Vagina (tissue), 2 donors: ENCODE data around the gene VWA3B. TPM values are rescaled to one million over a fixed set of nuclear protein-coding genes. Genes with fewer than 3 reads are reported as not detected.

Experiments
- DNase-seq, 2 donors: peaks; one replicate each; pipeline ENCODE4 v3.0.0-alpha.2; 2017; ENCODE audit errors: extremely low spot score in 2 of 2
- H3K27ac ChIP-seq: fragments of 200-600 bp; sonication (generic); one replicate; pipeline ENCODE4 v1.5.1; 2019
- H3K27me3 ChIP-seq: fragments of 200-600 bp; sonication (generic); one replicate; pipeline ENCODE4 v1.5.1; 2019
- H3K36me3 ChIP-seq, 2 donors: fragments of 200-600 bp; sonication (generic); one replicate each; pipeline ENCODE4 v1.5.1; 2017 to 2019
- H3K4me1 ChIP-seq: fragments of 200-600 bp; sonication (generic); one replicate; pipeline ENCODE4 v1.5.1; 2019
- H3K4me3 ChIP-seq, 2 donors: fragments of 200-600 bp; sonication (generic); 1 replicate in 1 of 2; 2 replicates in 1 of 2; pipeline ENCODE4 v1.5.1; 2016 to 2019
- H3K9me3 ChIP-seq: fragments of 200-600 bp; sonication (generic); one replicate; pipeline ENCODE4 v1.5.1; 2019
- CTCF ChIP-seq, 3 experiments: fragments of 450-650 bp in 2 of 3; fragments of 200-600 bp in 1 of 3; sonication (generic) in 1 of 3; IDR thresholded peaks; one replicate each; pipeline ENCODE4 v1.5.1; 2017 to 2019; ENCODE audit warnings: antibody characterized with exemption in 3 of 3, mild to moderate bottlenecking in 2 of 3, moderate library complexity in 2 of 3
- POLR2A ChIP-seq, 2 donors: fragments of 450-650 bp; IDR thresholded peaks; one replicate each; pipeline ENCODE4 v1.6.1; 2017; ENCODE audit warnings: antibody characterized with exemption in 2 of 2, mild to moderate bottlenecking in 2 of 2, moderate library complexity in 2 of 2
- POLR2AphosphoS5 ChIP-seq, 2 donors: sonication (generic); formaldehyde crosslinking; IDR thresholded peaks; one replicate each; pipeline ENCODE4 v1.9.0; 2017; ENCODE audit warnings: antibody characterized with exemption in 2 of 2, mild to moderate bottlenecking in 2 of 2, low read depth in 1 of 2; ENCODE audit not compliant: insufficient read depth in 1 of 2
- intact Hi-C: fragments of 100-400 bp; cut with DNase I; formaldehyde crosslinking; loops from one replicate; pipeline ENCODE4 v1.15.1; 2023
- total RNA-seq: library from RNA; depleted of rRNA; stranded (reverse); fragments of >200 nt; gene quantifications from one replicate; pipeline ENCODE4 v1.2.3, GENCODE V29; 2016

Gene VWA3B
- total RNA-seq, 1 donor from 2014 or later = not detected

- H3K27ac ChIP-seq = no peak overlapping the region
- intact Hi-C loops = no loop called here
Observed at GRCh38 chr2:98118852-98119251, 31.9 kb downstream of the VWA3B start.

GRCh38 chr2:98121149-98121548 is 34.2 kb downstream of the VWA3B start:
- H3K9me3 ChIP-seq = no peaks in the 10 kb centered on the region
- no peaks in the 10 kb centered on the region for H3K4me1 ChIP-seq
- DNase-seq = no peak
- H3K27me3 ChIP-seq = no peaks in the 10 kb centered on the region
- H3K27ac ChIP-seq = no peak overlapping the region
- intact Hi-C loops = no loop called here
- no peak overlapping the region for H3K4me3 ChIP-seq
- no peaks in the 10 kb centered on the region for H3K36me3 ChIP-seq
- TF ChIP-seq POLR2A (IDR thresholded peaks at IDR 0.05) (no peak), CTCF (IDR thresholded peaks at IDR 0.05) (no peak), POLR2AphosphoS5 (IDR thresholded peaks at IDR 0.05; ENCODE audit: insufficient read depth in 1 of 2, low read depth in 1 of 2) (no peak)

More at GRCh38 chr2:98118852-98119251, 31.9 kb downstream of the VWA3B start:
- H3K9me3 ChIP-seq = no peaks in the 10 kb centered on the region
- no peaks in the 10 kb centered on the region for H3K36me3 ChIP-seq
- no peaks in the 10 kb centered on the region for H3K4me1 ChIP-seq
- no peak for DNase-seq
- H3K4me3 ChIP-seq = no peak overlapping the region
- no peaks in the 10 kb centered on the region for H3K27me3 ChIP-seq
- TF ChIP-seq CTCF (IDR thresholded peaks at IDR 0.05) (no peak), POLR2AphosphoS5 (IDR thresholded peaks at IDR 0.05; ENCODE audit: insufficient read depth in 1 of 2, low read depth in 1 of 2) (no peak), POLR2A (IDR thresholded peaks at IDR 0.05) (no peak)

DNA sequence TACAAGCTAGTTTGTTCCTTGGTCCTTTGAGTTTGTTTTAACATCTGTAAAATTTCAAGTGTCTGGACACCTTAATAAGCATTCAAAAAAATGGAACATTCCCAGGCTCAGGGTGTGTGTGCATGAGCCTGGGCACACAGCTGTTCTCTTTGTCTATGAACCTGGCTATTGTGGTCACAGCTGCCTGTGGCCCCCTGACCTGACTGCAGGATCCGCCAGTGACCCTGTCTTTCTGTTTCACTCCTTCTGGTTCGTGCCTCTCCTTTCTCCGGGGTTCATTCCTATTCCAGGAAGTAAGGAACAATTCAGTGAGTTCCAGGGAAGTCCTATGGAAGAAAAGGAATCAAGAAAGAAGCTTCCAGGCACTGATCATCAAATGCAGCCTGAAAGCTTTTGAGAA is 35.6 kb downstream of the VWA3B start:
- no peak for DNase-seq
- Histone ChIP-seq H3K9me3 (no peaks in the 10 kb centered on the region), H3K27ac (no peak overlapping the region), H3K4me3 (no peak overlapping the region), H3K27me3 (no peaks in the 10 kb centered on the region), H3K4me1 (no peaks in the 10 kb centered on the region), H3K36me3 (no peaks in the 10 kb centered on the region)
- TF ChIP-seq POLR2A (IDR thresholded peaks at IDR 0.05) (no peak), CTCF (IDR thresholded peaks at IDR 0.05) (no peak), POLR2AphosphoS5 (IDR thresholded peaks at IDR 0.05; ENCODE audit: insufficient read depth in 1 of 2, low read depth in 1 of 2) (no peak)
- intact Hi-C loops = no loop called here

GRCh38 chr2:98123286-98123685 is 36.3 kb downstream of the VWA3B start:
- DNase-seq = no peak
- H3K27me3 ChIP-seq = no peaks in the 10 kb centered on the region
- H3K4me1 ChIP-seq = no peaks in the 10 kb centered on the region
- no peak overlapping the region for H3K4me3 ChIP-seq
- intact Hi-C loops = no loop called here
- H3K36me3 ChIP-seq = no peaks in the 10 kb centered on the region
- H3K27ac ChIP-seq = no peak overlapping the region
- TF ChIP-seq CTCF (IDR thresholded peaks at IDR 0.05) (no peak), POLR2A (IDR thresholded peaks at IDR 0.05) (no peak), POLR2AphosphoS5 (IDR thresholded peaks at IDR 0.05; ENCODE audit: insufficient read depth in 1 of 2, low read depth in 1 of 2) (no peak)
- no peaks in the 10 kb centered on the region for H3K9me3 ChIP-seq

DNA sequence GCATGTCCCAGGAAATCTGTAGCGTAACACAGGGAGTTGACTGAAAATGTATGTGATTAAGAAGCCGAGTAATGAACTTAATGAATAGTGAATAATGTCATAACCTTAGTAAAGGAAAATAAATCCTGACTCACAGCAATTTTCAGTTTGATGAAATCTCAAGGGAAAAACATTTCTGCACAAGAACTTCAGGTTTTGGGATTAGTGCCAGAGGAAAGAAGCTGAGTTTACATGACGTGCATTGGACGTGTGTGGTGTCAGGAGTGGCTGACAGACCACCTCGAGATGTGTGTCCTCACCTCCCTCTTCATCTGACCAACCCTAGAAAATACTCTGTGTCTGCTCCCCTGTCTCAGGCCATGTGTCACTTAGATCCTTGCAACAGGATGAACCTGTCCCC is 39.1 kb downstream of the VWA3B start:
- TF ChIP-seq POLR2A (IDR thresholded peaks at IDR 0.05) = no peak
- TF ChIP-seq POLR2AphosphoS5 (IDR thresholded peaks at IDR 0.05; ENCODE audit: insufficient read depth in 1 of 2, low read depth in 1 of 2) = no peak
- TF ChIP-seq CTCF (IDR thresholded peaks at IDR 0.05) = no peak
- Histone ChIP-seq H3K4me1 (no peaks in the 10 kb centered on the region), H3K9me3 (no peaks in the 10 kb centered on the region), H3K36me3 (no peaks in the 10 kb centered on the region), H3K27ac (no peak overlapping the region), H3K4me3 (no peak overlapping the region), H3K27me3 (no peaks in the 10 kb centered on the region)
- no peak for DNase-seq
- intact Hi-C loops = no loop called here
